Measurements from ENCODE around the gene ZNF652. TPM values are rescaled to one million over a fixed set of nuclear protein-coding genes. Genes with fewer than 3 reads are reported as not detected.
"Not testable (repeated sequence)": the region's sequence is repeated elsewhere in the genome, so short reads cannot be mapped to it uniquely, and the experiment has no call there.

ZNF652 gene
- 31.5 TPM for total RNA-seq

- DNase-seq: peak; percentile 96
These were observed at the start of gene ZNF652 for GRCh38 chr17:49361902-49362722. ZNF652 (minus strand) TSS chr17:49362250; CDS start chr17:49317725, 44,525 bp downstream.

GRCh38 chr17:49409066-49409465 lies 47.0 kb upstream of the ZNF652 start:
- DNase-seq: no peak

- peak; percentile 94 for DNase-seq
These were observed 46.0 kb upstream of the ZNF652 start for GRCh38 chr17:49407981-49408501.

DNA sequence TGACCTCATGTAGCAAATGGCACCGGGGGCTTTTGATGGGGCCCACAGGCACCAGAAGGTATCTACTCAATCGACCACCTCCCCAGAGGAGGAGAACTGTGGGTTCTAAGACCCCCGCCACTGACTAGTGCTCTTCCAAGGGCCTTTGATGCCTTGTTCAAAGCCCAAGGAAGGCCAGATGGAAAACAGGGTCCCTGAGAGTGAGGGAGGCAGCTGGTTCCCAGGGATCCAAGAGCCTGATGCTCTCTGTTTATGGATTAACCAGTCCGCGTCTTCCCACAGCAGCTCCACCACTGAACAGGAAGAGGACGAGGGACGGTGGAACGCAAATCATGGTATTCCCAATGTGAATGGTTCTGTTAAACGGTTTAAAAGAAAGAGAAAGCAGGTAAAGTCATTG lies 45.0 kb upstream of the ZNF652 start:
- DNase-seq: no peak

GRCh38 chr17:49406421-49407061 lies 44.5 kb upstream of the ZNF652 start:
- peak; percentile 80 for DNase-seq

GRCh38 chr17:49404906-49405305 lies 42.9 kb upstream of the ZNF652 start:
- DNase-seq: no peak

DNA sequence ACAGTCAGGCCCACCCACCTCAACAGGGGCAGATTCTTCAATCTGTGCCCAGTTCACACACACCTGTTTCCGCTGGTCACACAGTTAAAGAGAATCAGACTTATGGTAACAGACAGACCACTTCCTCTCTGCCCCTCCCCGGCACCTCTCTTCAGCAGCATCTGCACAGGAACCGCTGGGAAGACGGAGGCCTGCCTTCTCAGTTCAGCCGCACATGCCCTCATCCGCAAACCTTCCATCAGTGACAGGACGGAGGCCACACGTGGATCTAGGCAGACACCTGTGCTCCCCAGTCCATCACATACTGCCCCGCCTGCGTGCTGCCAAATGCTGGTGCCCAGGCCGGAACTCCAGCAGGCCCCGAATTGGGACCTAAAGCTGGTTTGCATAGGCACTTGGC lies 42.3 kb upstream of the ZNF652 start:
- no peak for DNase-seq

- DNase-seq: peak; percentile 80
These were observed 41.7 kb upstream of the ZNF652 start for GRCh38 chr17:49403514-49404289.

GRCh38 chr17:49402706-49403105 lies 40.7 kb upstream of the ZNF652 start:
- peak; percentile 74 for DNase-seq

DNA sequence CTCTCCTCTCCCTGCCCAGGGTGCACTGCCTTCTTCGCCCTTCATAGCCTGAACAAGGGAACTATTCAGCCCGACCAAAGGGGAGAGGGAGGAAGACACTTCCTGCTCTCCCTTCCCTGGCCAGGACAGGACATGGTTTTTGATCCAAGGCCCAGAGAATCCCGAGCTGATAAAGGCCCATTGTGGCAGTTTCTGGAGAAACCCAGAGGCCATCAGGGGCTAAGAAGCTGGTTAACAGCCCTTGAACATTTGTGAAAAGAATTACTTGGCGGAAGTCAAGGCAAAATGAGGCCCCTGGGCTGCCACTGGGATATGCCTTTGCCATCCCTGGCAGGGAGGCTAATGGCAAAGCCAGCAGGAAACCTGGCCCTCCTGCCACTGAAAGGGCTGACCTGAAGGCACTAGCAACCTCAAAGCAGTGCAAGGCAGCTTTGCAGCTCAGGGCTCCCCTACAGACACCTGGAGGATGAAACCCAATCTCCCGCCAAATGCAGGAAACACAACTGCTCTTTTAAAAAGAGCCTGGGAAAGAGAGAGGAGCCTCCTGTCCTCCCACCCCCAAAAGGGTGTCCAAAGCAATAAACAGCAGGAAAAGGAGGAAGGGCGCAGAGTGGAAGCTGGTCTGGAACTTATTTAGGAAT lies 40.0 kb upstream of the ZNF652 start:
- DNase-seq: peak; percentile 58

DNA sequence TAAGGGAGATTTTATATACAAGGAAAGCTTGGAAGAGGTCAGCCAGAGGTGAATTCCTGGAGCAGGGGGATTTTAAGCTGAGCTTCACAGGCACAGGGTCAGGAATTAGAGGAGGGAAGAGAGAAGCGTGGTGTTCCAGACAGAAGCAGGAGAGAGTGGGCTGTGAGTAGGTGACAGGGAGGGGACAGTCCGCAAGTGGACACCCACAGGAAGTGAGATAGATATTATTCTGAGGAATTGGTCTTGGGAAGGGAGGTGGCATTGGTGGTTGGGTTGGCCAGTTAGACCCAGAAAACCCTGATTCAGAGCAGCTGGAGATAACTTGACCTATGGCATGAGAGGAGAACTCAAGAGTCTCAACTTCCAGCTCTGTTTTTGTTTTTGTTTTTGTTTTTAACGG lies 37.9 kb upstream of the ZNF652 start:
- no peak for DNase-seq

- DNase-seq: no peak
These were observed 35.5 kb upstream of the ZNF652 start for GRCh38 chr17:49397586-49397985.

- DNase-seq: no peak
These were observed 31.6 kb upstream of the ZNF652 start for GRCh38 chr17:49393491-49394255.

DNA sequence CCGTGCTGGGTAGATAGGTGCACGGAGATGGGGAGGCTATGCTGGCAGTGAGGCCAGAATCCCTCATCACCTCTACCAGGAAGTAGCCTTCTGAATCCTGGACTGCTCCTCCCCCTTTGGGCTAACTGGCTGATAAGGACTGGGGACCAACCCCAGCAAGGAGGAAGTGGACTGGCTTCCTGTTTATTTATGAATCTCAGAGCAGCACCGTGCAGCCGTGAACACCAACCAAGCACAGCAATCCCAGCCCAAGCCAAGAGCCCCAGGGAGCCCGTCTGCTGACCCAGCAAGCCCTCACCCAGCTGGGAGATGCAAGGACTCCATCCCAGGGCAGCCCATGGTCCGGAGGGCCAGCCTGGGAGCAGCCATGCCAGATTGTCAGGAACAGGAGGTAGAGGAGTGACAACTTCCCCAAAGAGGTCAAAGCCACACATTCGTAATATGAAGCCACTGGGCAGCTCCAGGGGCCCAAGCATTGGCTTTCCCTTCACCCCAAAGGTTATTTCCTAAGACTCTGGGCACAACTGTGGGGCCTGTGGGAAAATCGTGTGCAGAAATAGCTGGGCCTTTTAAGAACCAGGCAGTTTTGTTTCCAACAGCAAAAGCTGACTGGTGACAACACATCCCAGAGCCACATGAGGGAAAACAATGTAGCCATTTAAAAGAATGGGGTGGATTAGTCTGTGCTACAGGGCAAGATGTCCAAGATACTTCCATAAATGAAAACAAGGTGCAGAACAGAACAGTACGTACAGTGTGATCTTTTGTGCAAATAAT lies 28.7 kb upstream of the ZNF652 start:
- no peak for DNase-seq

- DNase-seq: not testable (repeated sequence)
These were observed 27.7 kb upstream of the ZNF652 start for GRCh38 chr17:49389514-49390347.

DNA sequence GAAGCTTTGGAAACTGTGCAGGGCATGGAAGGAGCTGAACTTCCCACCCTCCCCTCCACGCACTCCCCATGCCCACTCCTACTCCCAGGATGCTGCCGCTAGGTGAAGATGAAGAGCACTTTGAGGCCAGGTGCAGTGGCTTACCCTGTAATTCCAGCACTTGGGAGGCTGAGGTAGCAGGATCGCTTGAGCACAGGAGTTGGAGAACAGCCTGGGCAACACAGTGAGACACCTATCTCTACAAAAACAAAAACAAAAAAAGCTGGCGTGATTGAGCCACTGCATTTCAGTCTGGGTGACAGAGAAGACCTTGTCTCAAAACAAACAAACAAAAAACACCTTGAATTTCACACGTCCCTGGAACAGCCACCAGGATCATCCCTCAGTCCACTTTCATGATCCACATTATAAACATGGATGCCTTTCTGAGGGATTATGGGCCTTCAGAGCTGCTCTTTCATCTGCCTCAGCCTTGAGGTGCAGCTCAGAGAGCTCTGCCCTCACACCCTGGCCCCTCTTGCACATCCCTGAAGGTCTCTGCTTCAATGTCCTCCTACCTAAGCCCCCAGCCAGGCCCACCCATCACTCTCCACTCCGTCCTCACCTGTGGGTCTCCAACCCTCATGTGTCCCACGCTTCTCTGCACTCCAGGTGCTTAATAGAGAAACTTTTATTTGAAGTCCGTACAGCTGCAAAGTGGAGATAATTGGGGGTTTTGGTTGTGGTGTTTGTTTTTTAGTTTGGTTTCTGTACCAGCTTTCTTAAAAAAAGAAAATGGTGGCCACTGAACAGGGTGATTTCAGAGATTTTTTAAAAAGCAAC lies 26.9 kb upstream of the ZNF652 start:
- DNase-seq: no peak

GRCh38 chr17:49388290-49388640 lies 26.2 kb upstream of the ZNF652 start:
- DNase-seq: no peak

- no peak for DNase-seq
These were observed 25.6 kb upstream of the ZNF652 start for GRCh38 chr17:49387498-49388289.

Measured in tongue (tissue), 2 donors.